Measurements from ENCODE around the gene APOBEC3C. TPM values are rescaled to one million over a fixed set of nuclear protein-coding genes. Genes with fewer than 3 reads are reported as not detected.
"Not testable (repeated sequence)": the region's sequence is repeated elsewhere in the genome, so short reads cannot be mapped to it uniquely, and the experiment has no call there.

Gene APOBEC3C
- total RNA-seq, 2 donors from 2014 or later: 9.1 to 12.5 TPM

- TF ChIP-seq CTCF (IDR thresholded peaks at IDR 0.05): no peak
- DNase-seq (ENCODE audit: low spot score): no peak
- no peaks in the 10 kb centered on the region for H3K27me3 ChIP-seq
Observed at GRCh38 chr22:39017596-39018365, 3.7 kb downstream of the APOBEC3C start.

GRCh38 chr22:39020021-39020651 lies 6.1 kb downstream of the APOBEC3C start:
- H3K4me1 ChIP-seq: peaks cover 0 to 21% of the 10 kb centered on the region in 2 donors
- H3K27ac ChIP-seq: peak overlapping the region; percentile 51 to 63
- DNase-seq (ENCODE audit: low spot score); H3K9me3 ChIP-seq; H3K36me3 ChIP-seq; H3K27me3 ChIP-seq: not testable (repeated sequence)
- H3K4me3 ChIP-seq: peak overlapping the region in 1 of 2 donors; percentile 49

More at GRCh38 chr22:39017596-39018365, 3.7 kb downstream of the APOBEC3C start:
- H3K9me3 ChIP-seq: no peaks in the 10 kb centered on the region
- H3K27ac ChIP-seq: no peak overlapping the region
- H3K4me3 ChIP-seq: no peak overlapping the region
- H3K36me3 ChIP-seq: no peaks in the 10 kb centered on the region
- H3K4me1 ChIP-seq: peaks cover 0 to 33% of the 10 kb centered on the region in 2 donors

GRCh38 chr22:39021552-39022250 lies 7.6 kb downstream of the APOBEC3C start:
- DNase-seq (ENCODE audit: low spot score): no peak
- Histone ChIP-seq H3K4me3 (peak overlapping the region; percentile 34 to 49), H3K36me3 (no peaks in the 10 kb centered on the region), H3K27ac (peak overlapping the region; percentile 69 to 70), H3K4me1 (peaks cover 0 to 16% of the 10 kb centered on the region in 2 donors), H3K9me3 (no peaks in the 10 kb centered on the region), H3K27me3 (no peaks in the 10 kb centered on the region)
- TF ChIP-seq CTCF (IDR thresholded peaks at IDR 0.05): no peak

DNA sequence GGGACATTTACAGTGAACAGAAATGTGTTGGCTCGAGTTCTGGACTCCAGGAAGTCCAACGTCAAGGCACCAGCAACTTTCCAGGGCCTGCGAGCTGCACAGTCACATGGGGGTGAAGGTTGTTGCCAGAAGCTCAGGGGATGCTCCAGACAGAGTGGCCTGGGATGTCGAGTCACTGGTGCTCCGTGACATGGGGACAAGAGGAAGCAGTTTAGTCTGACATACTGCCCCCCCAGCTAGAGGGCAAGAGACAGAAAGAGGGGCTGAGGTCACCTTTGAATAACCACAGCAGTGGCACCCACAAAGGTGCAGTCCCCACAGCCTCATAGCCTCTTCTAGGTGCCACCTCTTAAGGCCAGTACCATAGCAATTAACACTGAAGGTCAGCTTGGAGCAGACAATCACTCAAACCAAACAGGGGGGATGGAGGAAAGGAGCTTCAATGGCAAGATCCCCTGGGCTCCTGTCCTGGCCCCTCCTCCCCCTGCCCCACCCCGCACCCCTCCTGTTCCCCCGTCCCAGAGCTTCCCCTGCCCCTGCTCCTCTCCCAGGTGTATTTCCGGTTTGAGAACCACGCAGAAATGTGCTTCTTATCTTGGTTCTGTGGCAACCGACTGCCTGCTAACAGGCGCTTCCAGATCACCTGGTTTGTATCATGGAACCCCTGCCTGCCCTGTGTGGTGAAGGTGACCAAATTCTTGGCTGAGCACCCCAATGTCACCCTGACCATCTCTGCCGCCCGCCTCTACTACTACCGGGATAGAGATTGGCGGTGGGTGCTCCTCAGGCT lies 10.7 kb downstream of the APOBEC3C start:
- no peaks in the 10 kb centered on the region for H3K36me3 ChIP-seq
- no peak overlapping the region for H3K4me3 ChIP-seq
- H3K9me3 ChIP-seq: no peaks in the 10 kb centered on the region
- H3K27me3 ChIP-seq: no peaks in the 10 kb centered on the region
- no peak overlapping the region for H3K27ac ChIP-seq
- DNase-seq (ENCODE audit: low spot score): no peak
- H3K4me1 ChIP-seq: peaks cover 0 to 16% of the 10 kb centered on the region in 2 donors
- TF ChIP-seq CTCF (IDR thresholded peaks at IDR 0.05): no peak

DNA sequence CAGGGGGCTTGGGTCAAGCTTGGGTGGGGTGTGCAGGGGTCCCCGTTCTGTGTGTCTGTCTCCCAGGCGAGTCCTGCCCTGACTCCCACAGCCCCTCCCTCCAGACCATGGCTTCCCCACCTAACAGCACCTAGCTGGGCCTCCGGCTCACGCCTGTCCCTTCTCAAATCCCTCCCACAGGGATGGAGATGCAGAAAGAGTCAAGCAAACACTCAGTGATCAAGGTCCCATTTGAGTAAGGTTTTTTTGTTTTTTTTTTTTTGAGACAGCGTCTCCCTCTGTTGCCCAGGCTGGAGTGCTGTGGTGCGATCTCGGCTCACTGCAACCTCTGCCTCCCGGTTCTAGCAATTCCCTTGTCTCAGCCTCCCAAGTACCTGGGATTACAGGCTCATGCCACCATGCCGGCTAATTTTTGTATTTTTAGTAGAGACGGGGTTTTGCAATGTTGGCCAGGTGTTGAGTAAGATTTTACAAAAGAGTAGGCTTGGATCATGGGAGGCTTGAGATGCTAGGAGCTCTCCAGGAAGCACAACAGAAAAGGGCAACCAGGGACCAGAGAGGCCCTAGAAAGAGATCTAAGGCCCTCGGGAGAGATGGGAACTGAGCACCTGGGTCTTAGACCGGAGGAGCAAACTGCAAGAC lies 12.6 kb downstream of the APOBEC3C start:
- no peaks in the 10 kb centered on the region for H3K27me3 ChIP-seq
- no peak for DNase-seq (ENCODE audit: low spot score)
- no peak overlapping the region for H3K27ac ChIP-seq
- H3K4me3 ChIP-seq: no peak overlapping the region
- H3K36me3 ChIP-seq: no peaks in the 10 kb centered on the region
- H3K9me3 ChIP-seq: no peaks in the 10 kb centered on the region
- no peak for TF ChIP-seq CTCF (IDR thresholded peaks at IDR 0.05)
- peaks cover 0 to 1% of the 10 kb centered on the region in 2 donors for H3K4me1 ChIP-seq
